Esophagus muscularis mucosa (tissue), 3 donors: ENCODE results near the gene SLC12A6.

ENCODE experiments used
- CTCF ChIP-seq, 3 experiments: fragments of 200-600 bp in 2 of 3; fragments of 450-650 bp in 1 of 3; sonication (generic) in 2 of 3; IDR thresholded peaks; one replicate each; pipeline ENCODE4 v1.5.1; 2017 to 2019; ENCODE audit warnings: antibody characterized with exemption in 3 of 3, mild to moderate bottlenecking in 2 of 3, moderate library complexity in 1 of 3
- POLR2A ChIP-seq: fragments of 450-650 bp; IDR thresholded peaks from one replicate; pipeline ENCODE4 v1.6.1; 2017; ENCODE audit warnings: antibody characterized with exemption, moderate library complexity, mild to moderate bottlenecking, low read depth

- TF ChIP-seq POLR2A (no peak), CTCF (IDR thresholded peaks at IDR 0.05) (no peak)
These were observed 57.4 kb downstream of the SLC12A6 start for GRCh38 chr15:34280193-34280592.
